Ovary (tissue), 9 donors: Measurements from ENCODE around the gene NECAB2. TPM values are rescaled to one million over a fixed set of nuclear protein-coding genes. Genes with fewer than 3 reads are reported as not detected.

Experiments
- DNase-seq, 5 donors: peaks; one replicate each; pipeline ENCODE4 v3.0.0-alpha.2; 2019 to 2020
- H3K27ac ChIP-seq, 2 donors: fragments of 200-600 bp; one replicate each; pipeline versions ENCODE4 v1.5.1 to v1.8.0; 2019 to 2022
- H3K27me3 ChIP-seq: fragments of 200-600 bp; one replicate; pipeline ENCODE4 v1.8.0; 2022
- H3K36me3 ChIP-seq: fragments of 200-600 bp; sonication (generic); one replicate; pipeline ENCODE4 v1.5.1; 2019
- H3K4me1 ChIP-seq: one replicate; pipeline ENCODE4 v1.8.1; 2013; ENCODE audit warnings: mild to moderate bottlenecking, moderate library complexity; ENCODE audit not compliant: insufficient read depth
- H3K4me3 ChIP-seq: fragments of 200-600 bp; sonication (generic); one replicate; pipeline ENCODE4 v1.5.1; 2017
- H3K9me3 ChIP-seq, 2 donors: fragments of 200-600 bp in 1 of 2; sonication (generic) in 1 of 2; one replicate each; pipeline versions ENCODE4 v1.5.1 to v1.8.1; 2013 to 2019; ENCODE audit warnings: mild to moderate bottlenecking in 1 of 2, moderate library complexity in 1 of 2
- EP300 ChIP-seq: sonication (generic); formaldehyde crosslinking; IDR thresholded peaks from one replicate; pipeline ENCODE4 v1.6.1; 2017; ENCODE audit warnings: antibody characterized with exemption
- POLR2A ChIP-seq: fragments of 450-650 bp; IDR thresholded peaks from one replicate; pipeline ENCODE4 v1.6.1; 2017; ENCODE audit warnings: antibody characterized with exemption, mild to moderate bottlenecking, moderate library complexity
- WGBS, 3 donors: extraction: QIAGEN DNeasy Blood & Tissue Kit in 1 of 3; methylation state at CpG; one replicate each; pipeline versions ENCODE4 v1.1.5 to v1.1.7; 2013 to 2017; 5-methylcytosine and 5-hydroxymethylcytosine counted together
- intact Hi-C, 4 donors: fragments of 100-400 bp; cut with DNase I; formaldehyde crosslinking; loops; one replicate each; pipeline versions ENCODE4 v1.11.0 to v1.15.1; 2022 to 2023
- polyA plus RNA-seq, 2 donors: library from polyadenylated mRNA; stranded (reverse); fragments of 200-250 nt in 1 of 2; fragments of 350-450 nt in 1 of 2; fragmentation: Illumina TruSeq in 1 of 2; extraction: RNeasy Lipid Tissue Mini Kit (QIAGEN cat#74804) in 1 of 2; gene quantifications; one replicate each; pipeline ENCODE4 v1.2.3, GENCODE V29; 2013 to 2014
- total RNA-seq, 7 donors: library from RNA; depleted of rRNA in 2 of 7; stranded (reverse); fragments of >200 nt in 2 of 7; fragmentation: NEBNext Ultra II Directional in 3 of 7; extraction: Animal tissue kit (Norgen Biotek cat#: 25700) in 3 of 7; gene quantifications; one replicate each; pipeline versions ENCODE4 v1.1.0 to v1.2.4, GENCODE V29; 2016 to 2023
- TF ChIP-seq, protein P1 (sequence below), 3 donors: fragments of 450-650 bp in 2 of 3; fragments of 200-600 bp in 1 of 3; IDR thresholded peaks; one replicate each; pipeline versions ENCODE4 v1.5.1 to v1.8.0; 2016 to 2022; ENCODE audit warnings: antibody characterized with exemption in 3 of 3, mild to moderate bottlenecking in 1 of 3
- donor health status: DM: no; HTN: no; CAD: no; lungs with moderate emphysema.
- donor health status: DM: no; HTN: no; CAD: no.
- donor health status: Bipolar disorder and iron deficiency.
- donor health status: DM: yes; HTN: yes; CAD: no.
- donor health status: DM: no; HTN: no; CAD: no.
- donor health status: DM: yes; HTN: yes; CAD: no.

The NECAB2 gene
- total and polyA plus RNA-seq, 9 donors, result 0.20 to 1.6 (median 0.50) TPM; not detected in 4

DNA sequence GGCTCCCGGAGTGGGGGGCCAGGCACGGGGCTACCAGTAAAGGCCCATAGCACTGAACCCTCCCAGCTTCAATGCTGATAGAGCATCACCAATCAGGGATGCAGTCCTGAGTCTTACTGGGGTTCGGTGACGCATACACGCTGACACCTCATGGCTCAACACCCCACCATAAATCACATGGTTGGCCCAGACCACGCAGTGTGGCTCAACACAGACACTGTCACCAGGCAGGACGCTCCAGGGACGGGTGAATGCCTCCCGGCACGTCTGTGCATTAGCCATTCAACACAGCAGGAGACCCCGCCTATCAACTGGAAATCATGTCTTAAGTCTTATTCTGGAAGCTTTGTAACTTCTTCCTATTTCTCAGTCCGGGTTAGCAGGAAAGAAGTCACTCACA lies 35.0 kb downstream of the NECAB2 start:
- 76 to 84% (median 83%) methylated on average over 12 of the region's 12 CpGs for WGBS, 3 donors
- Histone ChIP-seq H3K4me1 (no peaks in the 10 kb centered on the region), H3K9me3 (no peaks in the 10 kb centered on the region), H3K27ac (no peak overlapping the region), H3K36me3 (no peaks in the 10 kb centered on the region), H3K27me3 (no peaks in the 10 kb centered on the region), H3K4me3 (no peak overlapping the region)
- TF ChIP-seq, protein P1, sequence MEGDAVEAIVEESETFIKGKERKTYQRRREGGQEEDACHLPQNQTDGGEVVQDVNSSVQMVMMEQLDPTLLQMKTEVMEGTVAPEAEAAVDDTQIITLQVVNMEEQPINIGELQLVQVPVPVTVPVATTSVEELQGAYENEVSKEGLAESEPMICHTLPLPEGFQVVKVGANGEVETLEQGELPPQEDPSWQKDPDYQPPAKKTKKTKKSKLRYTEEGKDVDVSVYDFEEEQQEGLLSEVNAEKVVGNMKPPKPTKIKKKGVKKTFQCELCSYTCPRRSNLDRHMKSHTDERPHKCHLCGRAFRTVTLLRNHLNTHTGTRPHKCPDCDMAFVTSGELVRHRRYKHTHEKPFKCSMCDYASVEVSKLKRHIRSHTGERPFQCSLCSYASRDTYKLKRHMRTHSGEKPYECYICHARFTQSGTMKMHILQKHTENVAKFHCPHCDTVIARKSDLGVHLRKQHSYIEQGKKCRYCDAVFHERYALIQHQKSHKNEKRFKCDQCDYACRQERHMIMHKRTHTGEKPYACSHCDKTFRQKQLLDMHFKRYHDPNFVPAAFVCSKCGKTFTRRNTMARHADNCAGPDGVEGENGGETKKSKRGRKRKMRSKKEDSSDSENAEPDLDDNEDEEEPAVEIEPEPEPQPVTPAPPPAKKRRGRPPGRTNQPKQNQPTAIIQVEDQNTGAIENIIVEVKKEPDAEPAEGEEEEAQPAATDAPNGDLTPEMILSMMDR (IDR thresholded peaks at IDR 0.05), result no peak
- TF ChIP-seq POLR2A (no peak), EP300 (no peak)
- intact Hi-C loops, result no loop called here
- DNase-seq, result no peak

DNA sequence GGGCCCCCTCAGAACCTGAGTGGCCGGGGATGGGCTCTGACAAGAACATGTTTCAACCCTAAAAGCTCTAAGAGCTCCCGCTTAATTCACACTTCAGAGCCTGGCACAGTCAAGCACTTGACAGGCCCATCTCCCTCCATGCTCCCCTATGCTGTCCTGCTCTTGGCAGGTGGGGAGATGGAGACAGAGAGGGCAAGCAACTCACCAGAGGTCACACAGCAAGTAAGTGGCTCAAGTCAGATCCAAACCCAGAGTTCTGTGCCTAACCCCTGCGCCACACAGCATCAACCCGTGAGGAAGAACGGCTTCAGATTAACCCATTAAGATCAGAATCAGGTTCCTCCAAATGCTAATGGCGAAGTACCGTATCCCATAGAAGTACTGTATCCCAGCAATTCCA lies 36.4 kb downstream of the NECAB2 start:
- H3K4me3 ChIP-seq, result no peak overlapping the region
- no peaks in the 10 kb centered on the region for H3K4me1 ChIP-seq
- no peaks in the 10 kb centered on the region for H3K27me3 ChIP-seq
- WGBS, 3 donors, result 64 to 75% (median 67%) methylated on average over 7 of the region's 7 CpGs
- no peak for DNase-seq
- no peak overlapping the region for H3K27ac ChIP-seq
- no peaks in the 10 kb centered on the region for H3K36me3 ChIP-seq
- H3K9me3 ChIP-seq, result no peaks in the 10 kb centered on the region
- intact Hi-C loops, result no loop called here
- TF ChIP-seq, protein P1 (IDR thresholded peaks at IDR 0.05), result no peak
- TF ChIP-seq POLR2A (no peak), EP300 (no peak)

DNA sequence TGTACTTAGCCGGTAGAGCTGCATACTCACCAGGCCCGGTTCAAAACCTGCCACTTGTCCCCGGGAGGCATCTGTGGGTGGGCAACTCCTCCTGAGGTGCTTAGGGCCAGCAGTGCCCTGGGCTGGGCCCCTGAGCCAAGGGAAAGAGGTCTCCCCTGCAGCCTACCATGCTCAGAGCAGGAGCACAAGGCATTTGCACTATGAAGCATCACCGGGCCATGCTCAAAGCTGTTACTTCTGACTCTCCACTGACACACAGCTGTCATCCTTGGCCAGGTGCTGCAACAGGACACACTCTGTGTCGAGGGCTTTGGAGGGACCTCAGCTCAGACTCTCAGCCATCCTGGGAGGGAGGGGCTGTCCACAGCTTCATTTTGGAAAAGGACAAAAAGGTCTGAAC lies 37.3 kb downstream of the NECAB2 start:
- 60 to 66% (median 63%) methylated on average over 5 of the region's 5 CpGs for WGBS, 3 donors
- TF ChIP-seq POLR2A (no peak), EP300 (no peak)
- TF ChIP-seq, protein P1 (IDR thresholded peaks at IDR 0.05), result no peak
- intact Hi-C loops, result no loop called here

DNA sequence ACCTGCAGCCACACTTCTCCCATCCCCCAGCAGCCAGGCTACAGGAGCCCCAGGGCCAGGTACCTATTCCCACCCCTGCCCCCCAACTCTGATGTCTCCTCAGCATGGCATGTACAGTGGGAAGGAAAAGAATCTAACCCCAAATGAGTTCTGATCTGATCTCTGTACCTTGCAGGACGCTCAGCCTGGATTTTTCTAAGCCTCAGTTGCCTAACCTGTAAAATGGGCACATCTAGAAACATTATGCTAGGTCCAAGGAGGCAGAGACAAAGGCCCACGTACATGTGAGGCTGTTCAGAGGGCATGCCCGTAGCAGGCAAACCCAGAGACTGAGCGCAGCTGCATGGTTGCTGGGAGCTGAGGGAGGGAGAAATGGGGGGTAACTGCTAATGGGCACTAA lies 39.5 kb downstream of the NECAB2 start:
- no peaks in the 10 kb centered on the region for H3K27me3 ChIP-seq
- no peaks in the 10 kb centered on the region for H3K9me3 ChIP-seq
- 75 to 86% (median 77%) methylated on average over 4 of the region's 4 CpGs for WGBS, 3 donors
- TF ChIP-seq, protein P1 (IDR thresholded peaks at IDR 0.05), result no peak
- no peak for TF ChIP-seq POLR2A
- no peak for TF ChIP-seq EP300
- no peaks in the 10 kb centered on the region for H3K4me1 ChIP-seq
- no peak overlapping the region for H3K4me3 ChIP-seq
- H3K36me3 ChIP-seq, result no peaks in the 10 kb centered on the region
- no peak overlapping the region for H3K27ac ChIP-seq
- DNase-seq, result no peak
- intact Hi-C loops, result no loop called here

More for the DNA sequence above, 37.3 kb downstream of the NECAB2 start:
- Histone ChIP-seq H3K27ac (no peak overlapping the region), H3K27me3 (no peaks in the 10 kb centered on the region), H3K4me3 (no peak overlapping the region), H3K4me1 (no peaks in the 10 kb centered on the region), H3K9me3 (no peaks in the 10 kb centered on the region), H3K36me3 (no peaks in the 10 kb centered on the region)
- no peak for DNase-seq

DNA sequence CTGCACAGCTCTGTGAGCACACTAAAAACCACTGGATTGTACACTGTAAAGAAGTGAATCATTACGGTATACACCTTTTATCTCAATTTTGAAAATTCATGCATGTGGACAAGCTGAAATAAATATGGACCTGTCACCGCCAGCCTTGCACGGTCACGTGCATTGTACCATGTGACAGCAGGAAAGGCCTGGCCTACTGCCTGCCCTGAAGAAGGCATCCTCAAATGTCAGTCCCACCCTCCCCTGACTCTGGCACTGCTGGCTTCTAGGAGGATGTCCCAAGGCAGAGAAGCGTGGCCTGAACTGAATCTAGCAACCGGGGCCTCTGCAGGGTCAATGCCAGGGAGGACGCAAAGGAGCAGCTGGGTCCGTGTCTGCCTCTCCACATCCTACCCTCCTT lies 39.9 kb downstream of the NECAB2 start:
- Histone ChIP-seq H3K9me3 (no peaks in the 10 kb centered on the region), H3K27ac (no peak overlapping the region), H3K36me3 (no peaks in the 10 kb centered on the region), H3K27me3 (no peaks in the 10 kb centered on the region), H3K4me3 (no peak overlapping the region), H3K4me1 (no peaks in the 10 kb centered on the region)
- DNase-seq, result no peak
- TF ChIP-seq EP300 (no peak), POLR2A (no peak)
- TF ChIP-seq, protein P1 (IDR thresholded peaks at IDR 0.05), result no peak
- intact Hi-C loops, result no loop called here
- 56 to 71% (median 60%) methylated on average over 8 of the region's 8 CpGs for WGBS, 3 donors
